Small intestine (tissue), 16 donors: ENCODE measurements around the gene IGFBP7. TPM values are rescaled to one million over a fixed set of nuclear protein-coding genes. Genes with fewer than 3 reads are reported as not detected.

Experiments used
- DNase-seq, 2 donors: peaks; one replicate each; pipeline versions ENCODE4 v3.0.0 to v3.0.0-alpha.2; 2013
- FAIRE-seq: peaks from 2 replicates; lab custom pipeline; 2012; peaks lifted over from hg19 to GRCh38; lab: Jason Lieb, UNC
- H3K27ac ChIP-seq, 3 donors: one replicate each; pipeline ENCODE4 v1.5.1; 2013; ENCODE audit warnings: low read length in 2 of 3, mild to moderate bottlenecking in 2 of 3, control low read depth in 1 of 3, inconsistent platforms in 1 of 3, low read depth in 1 of 3, moderate library complexity in 1 of 3
- H3K27me3 ChIP-seq, 3 donors: one replicate each; pipeline ENCODE4 v1.6.1; 2013; ENCODE audit warnings: low read length in 3 of 3, inconsistent platforms in 1 of 3; ENCODE audit not compliant: control insufficient read depth in 3 of 3, insufficient read depth in 3 of 3
- H3K36me3 ChIP-seq, 3 donors: one replicate each; pipeline ENCODE4 v1.6.1; 2013; ENCODE audit warnings: low read length in 3 of 3, inconsistent platforms in 1 of 3, low read depth in 1 of 3, mild to moderate bottlenecking in 1 of 3, moderate library complexity in 1 of 3; ENCODE audit not compliant: control insufficient read depth in 3 of 3, insufficient read depth in 2 of 3
- H3K4me1 ChIP-seq, 3 donors: one replicate each; pipeline ENCODE4 v1.6.1; 2013; ENCODE audit warnings: low read length in 2 of 3, inconsistent platforms in 1 of 3, low read depth in 1 of 3, mild to moderate bottlenecking in 1 of 3, moderate library complexity in 1 of 3; ENCODE audit not compliant: control insufficient read depth in 3 of 3, insufficient read depth in 2 of 3
- H3K4me3 ChIP-seq, 3 donors: one replicate each; pipeline ENCODE4 v1.5.1; 2013; ENCODE audit warnings: low read length in 3 of 3, control low read depth in 1 of 3, inconsistent platforms in 1 of 3, low read depth in 1 of 3, mild to moderate bottlenecking in 1 of 3, moderate library complexity in 1 of 3
- H3K9me3 ChIP-seq, 2 donors: one replicate each; pipeline ENCODE4 v1.6.1; 2013; ENCODE audit warnings: low read depth in 1 of 2, low read length in 1 of 2; ENCODE audit not compliant: control insufficient read depth in 2 of 2, insufficient read depth in 1 of 2
- WGBS, 3 donors: extraction: QIAGEN DNeasy Blood & Tissue Kit; methylation state at CpG; one replicate each; pipeline ENCODE4 v1.1.7; 2013; 5-methylcytosine and 5-hydroxymethylcytosine counted together
- long read RNA-seq, 10 donors: transcript quantifications; one replicate each; lab custom pipeline, GENCODE V29; 2026
- polyA plus RNA-seq, 4 donors: library from polyadenylated mRNA; stranded (reverse) in 3 of 4; unstranded in 1 of 4; fragments of 200-250 nt in 3 of 4; fragments of 120-200 nt in 1 of 4; gene quantifications; one replicate each; pipeline versions ENCODE4 v1.2.1 to v1.2.3, GENCODE V29; 2013
- donor health status: healthy with polysubstance abuse.
- donor health status: control.
- donor health status: control.
- donor health status: Bipolar disorder and iron deficiency.
- donor health status: healthy.

IGFBP7 gene, protein sequence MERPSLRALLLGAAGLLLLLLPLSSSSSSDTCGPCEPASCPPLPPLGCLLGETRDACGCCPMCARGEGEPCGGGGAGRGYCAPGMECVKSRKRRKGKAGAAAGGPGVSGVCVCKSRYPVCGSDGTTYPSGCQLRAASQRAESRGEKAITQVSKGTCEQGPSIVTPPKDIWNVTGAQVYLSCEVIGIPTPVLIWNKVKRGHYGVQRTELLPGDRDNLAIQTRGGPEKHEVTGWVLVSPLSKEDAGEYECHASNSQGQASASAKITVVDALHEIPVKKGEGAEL
- 100 to 1,000 TPM in 1 of 4 donors, 10 to 100 TPM in 2, 1 to 10 TPM in 1; 8.9 to 240 (median 50.5) TPM for polyA plus RNA-seq
- long read RNA-seq, donor 1, transcript IGFBP7-201 (5 exons, 1,427 nt), result major isoform, 135 of 241 reads
- long read RNA-seq, donor 1, transcript IGFBP7-203 (4 exons, 1,251 nt), result minor isoform, 8 of 241 reads
- long read RNA-seq, donor 1, partial matches to known transcripts, result 92 of 241 reads
- long read RNA-seq, donor 1, other reads (novel, unspliced or antisense), result 6 of 241 reads
- long read RNA-seq, donor 2, transcript IGFBP7-201 (5 exons, 1,427 nt), result major isoform, 29 of 87 reads
- long read RNA-seq, donor 2, partial matches to known transcripts, result 57 of 87 reads
- long read RNA-seq, donor 2, other reads (novel, unspliced or antisense), result 0 of 87 reads
- long read RNA-seq, donor 3, transcript IGFBP7-201 (5 exons, 1,427 nt), result major isoform, 59 of 109 reads
- long read RNA-seq, donor 3, partial matches to known transcripts, result 47 of 109 reads
- long read RNA-seq, donor 3, other reads (novel, unspliced or antisense), result 0 of 109 reads
- long read RNA-seq, donor 4, partial matches to known transcripts, result 0 of 1 reads
- long read RNA-seq, donor 4, other reads (novel, unspliced or antisense), result 0 of 1 reads
- long read RNA-seq, donor 5, transcript IGFBP7-201 (5 exons, 1,427 nt), result major isoform, 21 of 22 reads
- long read RNA-seq, donor 5, partial matches to known transcripts, result 0 of 22 reads
- long read RNA-seq, donor 5, other reads (novel, unspliced or antisense), result 0 of 22 reads
- long read RNA-seq, donor 6, transcript IGFBP7-201 (5 exons, 1,427 nt), result major isoform, 56 of 105 reads
- long read RNA-seq, donor 6, partial matches to known transcripts, result 45 of 105 reads
- long read RNA-seq, donor 6, other reads (novel, unspliced or antisense), result 0 of 105 reads
- long read RNA-seq, donor 7, result 0 reads
- long read RNA-seq, donor 8, transcript IGFBP7-201 (5 exons, 1,427 nt), result major isoform, 13 of 20 reads
- long read RNA-seq, donor 8, partial matches to known transcripts, result 6 of 20 reads
- long read RNA-seq, donor 8, other reads (novel, unspliced or antisense), result 0 of 20 reads
- long read RNA-seq, donor 9, transcript IGFBP7-201 (5 exons, 1,427 nt), result major isoform, 9 of 20 reads
- long read RNA-seq, donor 9, partial matches to known transcripts, result 11 of 20 reads
- long read RNA-seq, donor 9, other reads (novel, unspliced or antisense), result 0 of 20 reads
- long read RNA-seq, donor 10, transcript IGFBP7-201 (5 exons, 1,427 nt), result major isoform, 140 of 263 reads
- long read RNA-seq, donor 10, partial matches to known transcripts, result 120 of 263 reads
- long read RNA-seq, donor 10, other reads (novel, unspliced or antisense), result 0 of 263 reads

DNA sequence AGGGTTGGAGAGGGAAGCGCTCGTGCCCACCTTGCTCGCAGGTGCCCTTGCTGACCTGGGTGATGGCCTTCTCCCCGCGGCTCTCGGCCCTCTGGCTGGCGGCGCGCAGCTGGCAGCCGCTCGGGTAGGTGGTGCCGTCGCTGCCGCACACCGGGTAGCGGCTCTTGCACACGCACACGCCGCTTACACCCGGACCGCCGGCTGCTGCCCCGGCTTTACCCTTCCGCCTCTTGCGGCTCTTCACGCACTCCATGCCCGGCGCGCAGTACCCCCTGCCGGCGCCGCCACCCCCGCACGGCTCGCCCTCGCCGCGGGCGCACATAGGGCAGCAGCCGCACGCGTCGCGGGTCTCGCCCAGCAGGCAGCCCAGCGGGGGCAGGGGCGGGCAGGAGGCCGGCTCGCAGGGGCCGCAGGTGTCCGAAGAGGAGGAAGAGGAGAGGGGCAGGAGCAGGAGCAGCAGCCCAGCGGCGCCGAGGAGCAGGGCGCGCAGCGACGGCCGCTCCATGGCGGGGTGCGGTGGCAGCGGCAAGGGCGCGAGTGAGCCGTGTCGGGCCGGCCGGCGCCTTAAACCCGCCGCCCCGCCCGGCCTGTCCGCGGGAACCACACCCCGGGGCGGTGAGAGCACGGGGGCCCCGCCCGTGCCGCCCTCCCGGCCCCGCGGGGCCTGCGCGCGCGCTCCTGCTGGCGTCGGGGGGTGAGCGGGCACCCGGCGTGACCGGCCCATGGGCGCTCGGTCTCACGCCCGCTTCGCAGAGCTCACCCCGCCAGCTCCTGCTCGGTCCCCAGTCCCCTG lies at the start of gene IGFBP7:
Gene IGFBP7 (minus strand): TSS at position 539 of the 793 bp plus-strand sequence. CDS start 34 bp downstream, at position 505.
- Histone ChIP-seq H3K4me1 (no peaks in the 10 kb centered on the region), H3K4me3 (peak within 1 kb of the TSS; percentile 41 to 70 (median 48)), H3K27ac (peak within 1 kb of the TSS; percentile 38 to 93 (median 83)), H3K36me3 (no peaks in the 10 kb centered on the region), H3K27me3 (peaks cover 0 to 46% (median 4%) of the 10 kb centered on the region in 3 donors), H3K9me3 (no peaks in the 10 kb centered on the region)
- FAIRE-seq, result no peak
- DNase-seq, result peak; percentile 29 to 54
- 1 to 2% (median 1%) methylated on average over 57 to 101 of the region's 101 CpGs for WGBS, 3 donors

DNA sequence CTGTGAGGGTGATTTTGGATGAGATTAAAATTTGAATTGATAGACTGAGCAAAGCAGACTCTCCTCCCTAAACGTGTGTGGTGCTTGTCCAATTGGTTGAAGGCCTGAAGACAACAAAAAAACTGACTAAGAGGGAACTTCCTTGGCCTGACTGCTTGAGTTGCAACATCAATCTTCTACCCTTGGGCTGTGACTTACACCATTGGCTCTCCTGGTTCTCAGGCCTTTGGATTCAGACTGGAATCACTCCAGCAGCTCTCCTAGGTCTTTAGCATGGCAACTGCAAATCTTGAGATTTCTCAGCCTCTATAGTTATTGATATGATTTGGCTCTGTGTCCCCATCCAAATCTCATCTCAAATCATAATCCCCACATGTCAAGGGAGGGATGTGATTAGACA lies 49.7 kb upstream of the IGFBP7 start:
- DNase-seq (no peak), FAIRE-seq (no peak)
- H3K36me3 ChIP-seq, result no peaks in the 10 kb centered on the region
- no peak overlapping the region for H3K4me3 ChIP-seq
- no peak overlapping the region for H3K27ac ChIP-seq
- peaks cover 0 to 7% of the 10 kb centered on the region in 2 donors for H3K9me3 ChIP-seq
- WGBS, 3 donors, result 53 to 60% (median 58%) methylated on average over 1 of the region's 1 CpG
- peaks cover 0 to 2% (median 0%) of the 10 kb centered on the region in 3 donors for H3K4me1 ChIP-seq
- H3K27me3 ChIP-seq, result peaks cover 0 to 7% (median 0%) of the 10 kb centered on the region in 3 donors

DNA sequence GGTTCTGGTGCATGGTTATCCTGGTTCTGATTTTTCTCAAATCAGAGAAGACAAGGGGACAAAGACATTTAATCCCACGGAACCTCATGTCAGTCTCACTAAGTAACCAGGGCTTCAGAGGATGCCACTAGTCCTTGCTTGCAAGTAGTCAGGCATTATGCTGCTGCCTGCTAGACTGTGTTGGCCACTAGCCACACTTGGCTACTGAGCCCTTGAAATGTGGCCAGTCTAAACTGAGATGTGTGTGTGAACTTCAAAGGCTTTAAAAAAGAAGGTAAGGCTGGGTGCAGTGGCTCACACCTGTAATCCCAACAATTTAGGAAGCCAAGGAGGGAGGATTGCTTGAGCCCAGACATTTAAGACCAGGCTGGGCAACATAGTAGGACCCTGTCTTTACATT lies 48.6 kb upstream of the IGFBP7 start:
- DNase-seq (no peak), FAIRE-seq (no peak)

DNA sequence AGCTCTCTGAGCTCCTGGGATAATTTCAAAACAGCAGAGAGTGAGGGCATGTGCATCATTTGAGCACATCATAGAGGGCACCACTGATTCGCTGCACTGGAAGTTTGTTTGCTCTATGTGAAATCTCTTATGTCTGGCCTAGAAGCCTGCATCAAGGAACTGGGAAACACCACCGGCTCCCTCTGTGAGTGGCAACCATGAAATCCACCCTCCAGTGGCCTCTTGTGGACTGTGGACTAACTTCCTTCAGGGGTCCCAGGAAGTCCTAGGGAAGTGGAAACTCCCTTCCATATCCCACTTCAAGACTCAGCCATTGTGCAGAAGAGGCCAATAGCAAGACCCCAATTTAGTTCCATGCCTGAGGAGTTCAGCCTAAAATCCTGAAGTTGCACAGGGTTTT lies 48.0 kb upstream of the IGFBP7 start:
- DNase-seq (no peak), FAIRE-seq (no peak)
- no peaks in the 10 kb centered on the region for H3K4me1 ChIP-seq
- H3K9me3 ChIP-seq, result peaks cover 0 to 7% of the 10 kb centered on the region in 2 donors
- WGBS, 3 donors, result 39 to 67% (median 55%) methylated on average over 2 of the region's 2 CpGs
- H3K4me3 ChIP-seq, result no peak overlapping the region
- H3K27ac ChIP-seq, result no peak overlapping the region
- no peaks in the 10 kb centered on the region for H3K27me3 ChIP-seq
- H3K36me3 ChIP-seq, result no peaks in the 10 kb centered on the region

More for the DNA sequence above, 48.6 kb upstream of the IGFBP7 start:
- H3K4me3 ChIP-seq, result no peak overlapping the region
- 81 to 90% (median 89%) methylated on average over 1 of the region's 1 CpG for WGBS, 3 donors
- H3K36me3 ChIP-seq, result no peaks in the 10 kb centered on the region
- no peaks in the 10 kb centered on the region for H3K4me1 ChIP-seq
- H3K27ac ChIP-seq, result no peak overlapping the region
- H3K9me3 ChIP-seq, result peaks cover 0 to 7% of the 10 kb centered on the region in 2 donors
- no peaks in the 10 kb centered on the region for H3K27me3 ChIP-seq

DNA sequence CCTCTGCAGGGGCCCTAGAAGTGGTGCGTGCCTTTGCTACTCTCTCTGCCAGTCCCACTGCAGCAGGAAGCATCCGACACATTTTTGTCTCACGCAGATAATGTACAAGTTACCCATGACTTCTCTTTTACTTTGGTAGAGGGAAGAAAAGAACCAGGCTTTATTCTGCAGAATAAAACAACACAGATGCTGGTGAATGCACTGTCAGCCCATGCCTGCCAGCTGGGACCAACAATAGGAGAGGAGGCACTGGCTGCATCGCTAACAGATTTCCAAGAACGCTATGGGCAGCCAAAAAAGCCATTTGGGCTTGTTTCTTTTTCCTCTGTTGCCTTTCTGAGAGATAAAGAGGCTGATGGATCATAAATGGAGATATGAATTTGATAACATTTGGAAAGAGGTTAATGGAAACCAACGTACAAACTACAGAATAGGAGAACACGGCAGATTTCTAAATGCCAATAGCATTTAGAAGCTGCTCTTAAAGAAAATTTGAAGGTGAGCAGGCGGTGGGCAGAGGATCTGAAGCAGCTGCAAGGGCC lies 47.5 kb upstream of the IGFBP7 start:
- DNase-seq (no peak), FAIRE-seq (no peak)
- WGBS, 3 donors, result 60 to 83% (median 73%) methylated on average over 8 of the region's 8 CpGs
- no peaks in the 10 kb centered on the region for H3K27me3 ChIP-seq
- H3K4me1 ChIP-seq, result no peaks in the 10 kb centered on the region
- H3K36me3 ChIP-seq, result no peaks in the 10 kb centered on the region
- H3K4me3 ChIP-seq, result no peak overlapping the region
- H3K27ac ChIP-seq, result no peak overlapping the region
- peaks cover 0 to 7% of the 10 kb centered on the region in 2 donors for H3K9me3 ChIP-seq

DNA sequence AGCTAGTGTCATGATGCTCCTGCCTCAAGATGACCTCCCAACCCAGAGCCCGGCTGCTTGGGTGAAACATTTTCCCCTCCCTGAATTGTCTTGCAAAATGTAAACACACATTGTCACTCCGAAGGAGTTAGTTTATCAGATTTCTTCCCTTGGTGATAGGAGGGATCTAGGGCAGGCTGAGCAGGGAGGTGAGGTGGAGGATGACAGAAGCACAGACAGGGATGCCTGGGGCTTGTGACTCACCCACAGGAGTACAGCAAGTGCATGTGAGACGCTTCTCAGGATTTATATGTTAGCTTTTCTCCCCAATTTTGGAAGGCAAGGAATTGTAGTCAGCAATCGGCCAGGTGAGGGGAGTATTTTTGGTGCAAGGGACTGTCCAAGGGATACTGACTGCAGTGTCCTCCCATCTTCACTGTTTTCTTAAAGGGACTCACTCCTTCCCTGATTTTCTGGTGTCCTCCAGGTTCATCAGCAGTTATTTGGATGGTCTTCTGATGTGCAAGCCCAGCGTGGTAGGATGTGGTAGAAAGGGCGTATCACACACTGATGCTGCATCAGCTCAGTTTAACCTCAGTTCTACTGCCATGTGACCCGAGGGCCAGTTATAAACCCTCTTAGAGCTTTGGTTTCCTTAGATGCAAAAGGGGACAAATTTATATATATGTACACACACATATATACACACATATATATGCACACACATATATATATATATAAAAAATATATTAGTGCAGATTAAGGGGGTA lies 46.2 kb upstream of the IGFBP7 start:
- 59 to 70% (median 59%) methylated on average over 7 of the region's 7 CpGs for WGBS, 3 donors
- Histone ChIP-seq H3K36me3 (no peaks in the 10 kb centered on the region), H3K27me3 (no peaks in the 10 kb centered on the region), H3K4me3 (no peak overlapping the region), H3K27ac (no peak overlapping the region), H3K4me1 (no peaks in the 10 kb centered on the region), H3K9me3 (peaks cover 0 to 4% of the 10 kb centered on the region in 2 donors)
- FAIRE-seq (no peak), DNase-seq (no peak)
